ENCODE results near the gene SLC29A3.

GRCh38 chr10:71316056-71316785 is 2.8 kb upstream of the SLC29A3 start:
- TF ChIP-seq CTCF (IDR thresholded peaks at IDR 0.05) (no peak), POLR2A (IDR thresholded peaks at IDR 0.05) (no peak), POLR2AphosphoS5 (IDR thresholded peaks at IDR 0.05) (no peak)

Measured in breast epithelium (tissue), 3 donors.